Panc1 (cell line): Measurements from ENCODE around the gene PSMB1. TPM values are rescaled to one million over a fixed set of nuclear protein-coding genes. Genes with fewer than 3 reads are reported as not detected.
"Not testable (repeated sequence)": the region's sequence is repeated elsewhere in the genome, so short reads cannot be mapped to it uniquely, and the experiment has no call there.

ENCODE experiments used
- ATAC-seq: fragments of 200-7000 bp; cut with Tn5 transposase; 2 replicates; pipeline ENCODE4 v1.9.1; 2020; ENCODE audit warnings: mild to moderate bottlenecking, moderate library complexity
- BruUV-seq: library from RNA; stranded (reverse); fragments of 400-500 nt; replicated peaks from 2 replicates; lab custom pipeline; 2021; lab: Mats Ljungman, UMichigan
- CTCF ChIA-PET: fragments of 300-600 bp; sonication (Branson Sonifier 250); formaldehyde crosslinking; loops from one replicate; lab custom pipeline; 2022; ENCODE audit warnings: antibody characterized with exemption; lab: Charles Lee
- POLR2A ChIA-PET: fragments of 300-600 bp; sonication (Branson Sonifier 250); formaldehyde crosslinking; loops from one replicate; lab custom pipeline; 2022; ENCODE audit warnings: antibody characterized with exemption; lab: Charles Lee
- DNase-seq: peaks from one replicate; pipeline ENCODE4 v3.0.0-alpha.2; 2010; ENCODE audit warnings: low read depth, low spot score
- H3K27ac ChIP-seq: 2 replicates; pipeline ENCODE4 v1.5.1; 2011; ENCODE audit warnings: mild to moderate bottlenecking, low read length, inconsistent platforms
- H3K27me3 ChIP-seq: fragments of 200-500 bp; sonication (Bioruptor generic); 2 replicates; pipeline ENCODE4 v1.6.0; 2014; ENCODE audit warnings: low read length, inconsistent platforms; ENCODE audit not compliant: control insufficient read depth, insufficient read depth
- H3K36me3 ChIP-seq: fragments of 200-500 bp; sonication (Bioruptor generic); 2 replicates; pipeline ENCODE4 v1.5.1; 2014; ENCODE audit warnings: inconsistent platforms, mild to moderate bottlenecking, low read length, moderate library complexity; ENCODE audit not compliant: control insufficient read depth, insufficient read depth
- H3K4me1 ChIP-seq: 2 replicates; pipeline ENCODE4 v1.5.1; 2011; ENCODE audit warnings: inconsistent platforms, mild to moderate bottlenecking, low read length, moderate library complexity; ENCODE audit not compliant: control insufficient read depth, insufficient read depth
- H3K4me3 ChIP-seq, 2 experiments: 2 replicates each; pipeline ENCODE4 v1.5.1; 2011 to 2012; ENCODE audit warnings: low read depth in 2 of 2, low read length in 2 of 2, mild to moderate bottlenecking in 2 of 2, inconsistent platforms in 1 of 2, moderate library complexity in 1 of 2
- H3K9me3 ChIP-seq: fragments of 200-500 bp; sonication (Bioruptor generic); 2 replicates; pipeline ENCODE4 v1.5.1; 2014; ENCODE audit warnings: low read depth, mild to moderate bottlenecking, inconsistent platforms, low read length, moderate library complexity; ENCODE audit not compliant: control insufficient read depth, insufficient read depth
- POLR2AphosphoS5 ChIP-seq: IDR thresholded peaks from 2 replicates; pipeline ENCODE4 v1.6.1; 2012; ENCODE audit warnings: mild to moderate bottlenecking, low read depth, low read length, moderate library complexity
- SIN3A ChIP-seq: IDR thresholded peaks from 2 replicates; pipeline ENCODE4 v1.6.1; 2012; ENCODE audit warnings: low read depth, mild to moderate bottlenecking, low read length, moderate library complexity, borderline replicate concordance; ENCODE audit not compliant: insufficient read depth
- TCF7L2 ChIP-seq: IDR thresholded peaks from 2 replicates; pipeline ENCODE4 v1.6.1; 2011; ENCODE audit warnings: mild to moderate bottlenecking, low read depth, low read length, inconsistent platforms
- in situ Hi-C: cut with HindIII; loops from 2 replicates; pipeline ENCODE4 v1.10.0; 2016; ENCODE audit warnings: low sequenced_read_pairs, low pct_unique_long_range_greater_than_20kb
- intact Hi-C: fragments of 100-400 bp; cut with micrococcal nuclease; formaldehyde crosslinking; loops from one replicate; pipeline ENCODE4 v1.10.0; 2022; ENCODE audit not compliant: unreplicated experiment
- total RNA-seq: library from RNA; stranded (reverse); gene quantifications from one replicate; pipeline ENCODE4 v1.2.1, GENCODE V29; 2021; ENCODE audit not compliant: unreplicated experiment
- TF ChIP-seq, protein P1 (sequence below), 2 experiments: IDR thresholded peaks; 2 replicates each; pipeline ENCODE4 v1.6.1; 2011 to 2012; ENCODE audit warnings: low read depth in 2 of 2, control low read depth in 1 of 2, low read length in 1 of 2, mild to moderate bottlenecking in 1 of 2, moderate library complexity in 1 of 2; ENCODE audit not compliant: insufficient read depth in 1 of 2
- TF ChIP-seq, protein P2 (sequence below): fragments of 450-650 bp; IDR thresholded peaks from 2 replicates; pipeline ENCODE4 v1.5.1; 2017; ENCODE audit warnings: mild to moderate bottlenecking

The PSMB1 gene
- total RNA-seq, 1 experiment from 2014 or later, result 305 TPM

DNA sequence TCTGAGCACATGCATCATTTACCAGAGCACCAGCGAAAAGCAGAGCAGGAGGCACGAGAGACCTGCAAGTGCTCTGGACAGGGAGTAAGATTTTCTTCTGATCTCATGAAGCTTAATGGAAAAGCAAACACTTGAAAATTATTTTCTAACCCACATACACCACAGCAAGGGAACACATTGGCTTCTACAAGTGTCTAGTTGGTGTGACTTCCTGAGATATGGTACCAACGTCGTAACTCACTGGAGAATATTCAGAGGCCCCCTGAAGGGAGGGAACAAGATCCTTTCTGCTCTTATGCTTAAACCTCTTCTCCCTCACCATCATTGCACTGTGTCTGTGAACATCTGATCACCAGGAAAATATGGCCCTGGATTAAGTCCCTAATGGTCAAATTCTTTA lies 48.6 kb downstream of the PSMB1 start:
- BruUV-seq, result no TSS peak
- H3K27ac ChIP-seq, result no peak overlapping the region
- intact Hi-C loops, result no loop called here
- ChIA-PET CTCF (no interaction called here), POLR2A (interaction anchor here (0.6 kb wide), 1 partner anchor 511 kb away, joined by 3 read pairs; no protein-coding TSS in a partner anchor)
- no peaks in the 10 kb centered on the region for H3K36me3 ChIP-seq
- in situ Hi-C loops, result no loop called here
- TF ChIP-seq SIN3A (no peak), TCF7L2 (no peak), POLR2AphosphoS5 (no peak)
- TF ChIP-seq, protein P1, sequence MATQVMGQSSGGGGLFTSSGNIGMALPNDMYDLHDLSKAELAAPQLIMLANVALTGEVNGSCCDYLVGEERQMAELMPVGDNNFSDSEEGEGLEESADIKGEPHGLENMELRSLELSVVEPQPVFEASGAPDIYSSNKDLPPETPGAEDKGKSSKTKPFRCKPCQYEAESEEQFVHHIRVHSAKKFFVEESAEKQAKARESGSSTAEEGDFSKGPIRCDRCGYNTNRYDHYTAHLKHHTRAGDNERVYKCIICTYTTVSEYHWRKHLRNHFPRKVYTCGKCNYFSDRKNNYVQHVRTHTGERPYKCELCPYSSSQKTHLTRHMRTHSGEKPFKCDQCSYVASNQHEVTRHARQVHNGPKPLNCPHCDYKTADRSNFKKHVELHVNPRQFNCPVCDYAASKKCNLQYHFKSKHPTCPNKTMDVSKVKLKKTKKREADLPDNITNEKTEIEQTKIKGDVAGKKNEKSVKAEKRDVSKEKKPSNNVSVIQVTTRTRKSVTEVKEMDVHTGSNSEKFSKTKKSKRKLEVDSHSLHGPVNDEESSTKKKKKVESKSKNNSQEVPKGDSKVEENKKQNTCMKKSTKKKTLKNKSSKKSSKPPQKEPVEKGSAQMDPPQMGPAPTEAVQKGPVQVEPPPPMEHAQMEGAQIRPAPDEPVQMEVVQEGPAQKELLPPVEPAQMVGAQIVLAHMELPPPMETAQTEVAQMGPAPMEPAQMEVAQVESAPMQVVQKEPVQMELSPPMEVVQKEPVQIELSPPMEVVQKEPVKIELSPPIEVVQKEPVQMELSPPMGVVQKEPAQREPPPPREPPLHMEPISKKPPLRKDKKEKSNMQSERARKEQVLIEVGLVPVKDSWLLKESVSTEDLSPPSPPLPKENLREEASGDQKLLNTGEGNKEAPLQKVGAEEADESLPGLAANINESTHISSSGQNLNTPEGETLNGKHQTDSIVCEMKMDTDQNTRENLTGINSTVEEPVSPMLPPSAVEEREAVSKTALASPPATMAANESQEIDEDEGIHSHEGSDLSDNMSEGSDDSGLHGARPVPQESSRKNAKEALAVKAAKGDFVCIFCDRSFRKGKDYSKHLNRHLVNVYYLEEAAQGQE (IDR thresholded peaks at IDR 0.05; ENCODE audit: insufficient read depth in 1 of 2, low read depth in 2 of 2, low read length in 1 of 2), result no peak
- TF ChIP-seq, protein P2, sequence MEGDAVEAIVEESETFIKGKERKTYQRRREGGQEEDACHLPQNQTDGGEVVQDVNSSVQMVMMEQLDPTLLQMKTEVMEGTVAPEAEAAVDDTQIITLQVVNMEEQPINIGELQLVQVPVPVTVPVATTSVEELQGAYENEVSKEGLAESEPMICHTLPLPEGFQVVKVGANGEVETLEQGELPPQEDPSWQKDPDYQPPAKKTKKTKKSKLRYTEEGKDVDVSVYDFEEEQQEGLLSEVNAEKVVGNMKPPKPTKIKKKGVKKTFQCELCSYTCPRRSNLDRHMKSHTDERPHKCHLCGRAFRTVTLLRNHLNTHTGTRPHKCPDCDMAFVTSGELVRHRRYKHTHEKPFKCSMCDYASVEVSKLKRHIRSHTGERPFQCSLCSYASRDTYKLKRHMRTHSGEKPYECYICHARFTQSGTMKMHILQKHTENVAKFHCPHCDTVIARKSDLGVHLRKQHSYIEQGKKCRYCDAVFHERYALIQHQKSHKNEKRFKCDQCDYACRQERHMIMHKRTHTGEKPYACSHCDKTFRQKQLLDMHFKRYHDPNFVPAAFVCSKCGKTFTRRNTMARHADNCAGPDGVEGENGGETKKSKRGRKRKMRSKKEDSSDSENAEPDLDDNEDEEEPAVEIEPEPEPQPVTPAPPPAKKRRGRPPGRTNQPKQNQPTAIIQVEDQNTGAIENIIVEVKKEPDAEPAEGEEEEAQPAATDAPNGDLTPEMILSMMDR, result no peak
- ATAC-seq (no peak), DNase-seq (no peak)
- no peak overlapping the region for H3K4me3 ChIP-seq
- H3K9me3 ChIP-seq, result no peaks in the 10 kb centered on the region
- H3K4me1 ChIP-seq, result no peaks in the 10 kb centered on the region
- peaks cover 3% of the 10 kb centered on the region for H3K27me3 ChIP-seq

DNA sequence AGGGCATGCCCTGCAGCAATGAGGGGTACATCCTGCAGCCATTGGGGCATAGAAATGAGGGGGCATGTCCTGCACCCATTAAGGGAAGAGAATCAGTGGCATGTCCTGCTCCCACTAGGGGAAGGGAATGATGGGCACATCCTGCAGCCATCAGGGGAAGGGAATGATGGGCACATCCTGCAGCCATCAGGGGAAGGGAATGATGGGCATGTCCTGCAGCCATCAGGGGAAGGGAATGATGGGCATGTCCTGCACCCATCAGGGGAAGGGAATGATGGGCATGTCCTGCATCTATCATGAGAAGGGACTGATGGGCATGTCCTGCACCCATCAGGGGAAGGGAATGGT lies 49.7 kb downstream of the PSMB1 start:
- no peaks in the 10 kb centered on the region for H3K4me1 ChIP-seq
- no peak for TF ChIP-seq POLR2AphosphoS5
- no peak for TF ChIP-seq TCF7L2
- H3K36me3 ChIP-seq, result no peaks in the 10 kb centered on the region
- peaks cover 3% of the 10 kb centered on the region for H3K27me3 ChIP-seq
- intact Hi-C loops (no loop called here), in situ Hi-C loops (no loop called here)
- BruUV-seq, result no TSS peak
- CTCF ChIA-PET, result interaction anchor here (0.7 kb wide), 1 partner anchor 24 kb away, joined by 3 read pairs; no protein-coding TSS in a partner anchor
- no peaks in the 10 kb centered on the region for H3K9me3 ChIP-seq
- H3K27ac ChIP-seq, result no peak overlapping the region
- POLR2A ChIA-PET, result no interaction called here
- H3K4me3 ChIP-seq, result no peak overlapping the region
- DNase-seq, result no peak
- ATAC-seq, result no peak

DNA sequence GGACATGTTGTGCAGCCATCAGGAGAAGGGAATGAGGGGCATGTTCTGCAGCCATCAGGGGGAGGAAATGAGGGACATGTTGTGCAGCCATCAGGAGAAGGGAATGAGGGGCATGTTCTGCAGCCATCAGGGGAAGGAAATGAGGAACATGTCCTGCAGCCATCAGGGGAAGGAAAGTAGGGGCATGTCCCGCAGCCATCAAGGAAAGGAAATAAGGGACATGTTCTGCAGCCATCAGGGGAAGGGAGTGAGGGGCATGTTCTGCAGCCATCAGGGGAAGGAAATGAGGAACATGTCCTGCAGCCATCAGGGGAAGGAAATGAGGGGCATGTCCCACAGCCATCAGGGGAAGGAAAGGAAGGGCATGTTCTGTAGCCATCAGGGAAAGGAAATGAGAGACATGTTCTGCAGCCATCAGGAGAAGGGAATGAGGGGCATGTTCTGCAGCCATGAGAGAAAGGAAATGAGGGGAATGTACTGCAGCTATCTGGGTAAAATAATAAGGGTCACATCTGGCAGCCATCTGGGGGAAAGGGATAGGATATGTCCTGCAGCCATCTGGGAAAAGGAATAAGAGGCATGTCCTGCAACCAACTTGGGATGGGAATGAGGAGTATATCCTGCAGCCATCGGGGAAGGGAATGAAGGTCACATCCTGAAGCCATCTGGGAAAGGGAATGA lies 50.2 kb downstream of the PSMB1 start:
- H3K4me1 ChIP-seq, ATAC-seq, DNase-seq, H3K27me3 ChIP-seq, in situ Hi-C loops, BruUV-seq, intact Hi-C loops, H3K36me3 ChIP-seq, POLR2A ChIA-PET, H3K9me3 ChIP-seq, H3K27ac ChIP-seq, H3K4me3 ChIP-seq: not testable (repeated sequence)
- CTCF ChIA-PET, result interaction anchor here (0.7 kb wide), 1 partner anchor 23 kb away, joined by 3 read pairs; no protein-coding TSS in a partner anchor

DNA sequence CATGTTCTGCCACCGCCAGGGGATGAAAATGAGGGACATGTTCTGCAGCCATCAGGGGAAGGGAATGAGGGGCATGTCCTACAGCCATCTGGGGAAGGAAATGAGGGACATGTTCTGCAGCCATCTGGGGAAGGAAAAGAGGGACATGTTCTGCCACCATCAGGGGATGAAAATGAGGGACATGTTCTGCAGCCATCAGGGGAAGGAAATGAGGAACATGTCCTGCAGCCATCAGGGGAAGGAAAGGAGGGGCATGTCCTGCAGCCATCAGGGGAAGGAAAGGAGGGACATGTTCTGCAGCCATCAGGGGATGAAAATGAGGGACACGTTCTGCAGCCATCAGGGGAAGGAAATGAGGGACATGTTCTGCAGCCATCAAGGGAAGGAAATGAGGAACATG lies 50.8 kb downstream of the PSMB1 start:
- CTCF ChIA-PET, H3K4me3 ChIP-seq, BruUV-seq, H3K36me3 ChIP-seq, DNase-seq, POLR2A ChIA-PET, intact Hi-C loops, ATAC-seq, H3K9me3 ChIP-seq, H3K4me1 ChIP-seq, in situ Hi-C loops, H3K27me3 ChIP-seq, H3K27ac ChIP-seq: not testable (repeated sequence)
